GF-D8 (cell line): Measurements from ENCODE around the gene GPR142.

Experiments
- DNase-seq: peaks from one replicate; lab custom pipeline; 2025; lab: John Stamatoyannopoulos, UW

The GPR142 gene

GRCh38 chr17:74367206-74367605 lies at the start of gene GPR142:
TSS of gene GPR142 (plus strand) at chr17:74367506. CDS start at chr17:74369541, 2,035 bp downstream.
- no peak for DNase-seq

- DNase-seq = no peak
Measured at GRCh38 chr17:74318391-74318790, 48.9 kb upstream of the GPR142 start.

GRCh38 chr17:74324521-74324920 lies 42.8 kb upstream of the GPR142 start:
- DNase-seq = no peak

GRCh38 chr17:74325376-74325742 lies 41.9 kb upstream of the GPR142 start:
- no peak for DNase-seq

- DNase-seq = no peak
Measured at GRCh38 chr17:74325743-74326379, 41.4 kb upstream of the GPR142 start, which contains the start of gene KIF19. TSS of gene KIF19 (plus strand) at chr17:74326226. CDS start at chr17:74326350, 124 bp downstream.

- no peak for DNase-seq
Measured at GRCh38 chr17:74326506-74326905, 40.8 kb upstream of the GPR142 start.

GRCh38 chr17:74328487-74328886 lies 38.8 kb upstream of the GPR142 start:
- no peak for DNase-seq

- no peak for DNase-seq
Measured at GRCh38 chr17:74329378-74329777, 37.9 kb upstream of the GPR142 start.

- DNase-seq = no peak
Measured at GRCh38 chr17:74330446-74330845, 36.9 kb upstream of the GPR142 start.

GRCh38 chr17:74332017-74332650 lies 35.2 kb upstream of the GPR142 start:
- no peak for DNase-seq

GRCh38 chr17:74332763-74333283 lies 34.5 kb upstream of the GPR142 start:
- no peak for DNase-seq

- DNase-seq = no peak
Measured at GRCh38 chr17:74334393-74335039, 32.8 kb upstream of the GPR142 start.

- no peak for DNase-seq
Measured at GRCh38 chr17:74335529-74336062, 31.7 kb upstream of the GPR142 start.

- no peak for DNase-seq
Measured at GRCh38 chr17:74336307-74336706, 31.0 kb upstream of the GPR142 start.

- DNase-seq = no peak
Measured at GRCh38 chr17:74337834-74338500, 29.3 kb upstream of the GPR142 start.

- no peak for DNase-seq
Measured at GRCh38 chr17:74339537-74340195, 27.6 kb upstream of the GPR142 start.

GRCh38 chr17:74340470-74341023 lies 26.8 kb upstream of the GPR142 start:
- DNase-seq = no peak

GRCh38 chr17:74342224-74342623 lies 25.1 kb upstream of the GPR142 start:
- no peak for DNase-seq

GRCh38 chr17:74343121-74343520 lies 24.2 kb upstream of the GPR142 start:
- no peak for DNase-seq

- DNase-seq = no peak
Measured at GRCh38 chr17:74343526-74344284, 23.6 kb upstream of the GPR142 start.

- no peak for DNase-seq
Measured at GRCh38 chr17:74344658-74345057, 22.6 kb upstream of the GPR142 start.
